Cardiac septum (tissue), 1 donor: ENCODE results near the gene NELFCD. TPM values are rescaled to one million over a fixed set of nuclear protein-coding genes. Genes with fewer than 3 reads are reported as not detected.

Experiments
- DNase-seq: peaks from one replicate; pipeline ENCODE4 v3.0.0-alpha.2; 2020; ENCODE audit warnings: low spot score
- intact Hi-C: fragments of 100-400 bp; cut with DNase I; formaldehyde crosslinking; loops from one replicate; pipeline ENCODE4 v1.14.0; 2022
- total RNA-seq: library from RNA; stranded (reverse); fragmentation: NEBNext Ultra II Directional; extraction: Animal tissue kit (Norgen Biotek cat#: 25700); gene quantifications from one replicate; pipeline ENCODE4 v1.2.1, GENCODE V29; 2021
- donor health status: DM: no; HTN: no; CAD: no.

The NELFCD gene
- total RNA-seq, 1 donor from 2014 or later: 34.7 TPM

DNA sequence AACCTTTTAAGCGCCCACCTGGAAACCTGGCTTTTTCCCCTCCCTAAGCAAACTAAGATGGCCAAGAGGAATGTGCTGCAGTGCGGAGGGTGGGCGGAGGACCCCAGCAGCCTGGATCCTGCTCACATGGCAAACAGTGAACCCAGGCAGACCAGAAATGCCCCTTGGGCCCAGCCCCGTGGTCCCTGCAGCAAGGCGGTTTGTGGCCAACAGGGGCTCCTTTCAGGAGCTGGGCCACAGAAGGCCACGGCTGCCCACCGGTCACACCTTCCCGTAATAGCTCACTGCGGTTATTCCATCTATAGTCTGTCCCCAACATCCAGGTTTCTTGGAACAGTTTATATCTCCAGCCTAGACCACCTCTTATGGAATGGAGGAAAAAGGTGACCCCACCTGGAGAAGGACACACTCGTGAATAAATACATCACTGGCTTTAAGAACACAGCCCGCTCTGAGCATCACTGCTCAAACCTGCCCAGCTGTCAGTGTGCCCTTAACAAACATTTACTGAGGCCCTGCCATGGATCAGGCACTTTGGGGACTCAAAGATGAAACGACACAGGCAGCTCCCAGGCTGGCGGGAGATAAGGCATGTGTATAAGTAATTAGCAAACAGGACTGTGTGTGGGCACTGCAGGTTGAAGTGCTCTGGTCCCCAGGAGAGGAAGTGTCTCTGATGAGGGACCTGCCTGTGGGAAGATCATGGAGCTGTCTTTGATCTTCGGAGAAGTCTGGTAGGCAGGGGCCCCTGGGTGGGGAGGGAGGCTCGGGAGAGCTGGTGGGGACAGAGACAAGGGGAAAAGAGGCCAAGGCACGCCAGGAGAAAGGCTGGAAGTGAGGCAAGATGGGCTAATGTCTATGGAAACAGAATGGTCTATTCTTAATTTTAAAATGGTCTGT lies 35.0 kb downstream of the NELFCD start:
- DNase-seq: no peak
- intact Hi-C loops: no loop called here

GRCh38 chr20:59016795-59017492 lies 35.9 kb downstream of the NELFCD start:
- intact Hi-C loops: no loop called here
- no peak for DNase-seq

- intact Hi-C loops: no loop called here
- no peak for DNase-seq
Measured at GRCh38 chr20:59017493-59018231, 36.6 kb downstream of the NELFCD start.

GRCh38 chr20:59018817-59019216 lies 37.8 kb downstream of the NELFCD start:
- DNase-seq: no peak
- intact Hi-C loops: no loop called here

- intact Hi-C loops: no loop called here
- no peak for DNase-seq
Measured at GRCh38 chr20:59019217-59019616, 38.2 kb downstream of the NELFCD start, which contains the start of gene TUBB1. Gene TUBB1 (plus strand): TSS chr20:59019429. CDS start chr20:59019523, 94 bp downstream.

DNA sequence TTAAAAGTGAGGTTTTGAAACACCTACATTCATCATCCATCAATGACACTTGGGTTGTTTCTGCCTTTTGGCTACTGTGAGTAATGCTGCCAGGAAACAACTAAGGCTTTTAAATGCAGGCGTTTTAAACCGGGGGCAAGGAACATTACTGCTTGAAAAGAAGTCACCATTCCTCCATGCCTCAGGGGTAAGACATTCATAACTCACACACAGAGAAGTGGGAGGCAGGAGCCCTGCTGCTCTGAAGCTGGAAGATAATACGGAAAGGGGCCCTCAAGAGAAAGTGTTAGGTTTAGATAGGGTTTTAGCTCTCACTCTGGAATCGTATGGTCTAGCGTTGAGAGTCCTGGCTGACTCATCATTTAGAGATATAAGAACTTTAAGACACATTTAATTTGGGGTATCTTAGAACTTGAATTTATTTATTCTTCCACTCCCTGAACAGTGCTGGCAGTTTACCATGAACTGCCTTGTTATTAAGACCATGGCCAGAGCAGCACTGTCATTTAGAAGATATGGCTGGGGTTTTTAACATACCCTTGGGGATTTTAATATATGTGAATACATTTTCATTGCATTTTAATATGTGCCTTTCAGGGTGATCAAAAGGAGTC lies 40.0 kb downstream of the NELFCD start:
- DNase-seq: no peak
- intact Hi-C loops: no loop called here

- intact Hi-C loops: no loop called here
Measured at GRCh38 chr20:59022754-59023153, 41.7 kb downstream of the NELFCD start.

GRCh38 chr20:59023616-59024015 lies 42.6 kb downstream of the NELFCD start:
- no peak for DNase-seq
- intact Hi-C loops: no loop called here

More at GRCh38 chr20:59022754-59023153, 41.7 kb downstream of the NELFCD start:
- DNase-seq: no peak

- intact Hi-C loops: no loop called here
- no peak for DNase-seq
Measured at GRCh38 chr20:59024111-59024530, 43.1 kb downstream of the NELFCD start.

GRCh38 chr20:59025086-59025485 lies 44.0 kb downstream of the NELFCD start:
- no peak for DNase-seq
- intact Hi-C loops: no loop called here

- intact Hi-C loops: no loop called here
Measured at GRCh38 chr20:59025511-59025910, 44.5 kb downstream of the NELFCD start.

GRCh38 chr20:59026904-59027740 lies 46.1 kb downstream of the NELFCD start:
- DNase-seq: no peak

More at GRCh38 chr20:59025511-59025910, 44.5 kb downstream of the NELFCD start:
- DNase-seq: no peak

GRCh38 chr20:59027741-59028320 lies 46.8 kb downstream of the NELFCD start:
- no peak for DNase-seq
- intact Hi-C loops: no loop called here

More at GRCh38 chr20:59026904-59027740, 46.1 kb downstream of the NELFCD start:
- intact Hi-C loops: no loop called here

GRCh38 chr20:59028812-59029211 lies 47.8 kb downstream of the NELFCD start:
- intact Hi-C loops: no loop called here
- DNase-seq: no peak

DNA sequence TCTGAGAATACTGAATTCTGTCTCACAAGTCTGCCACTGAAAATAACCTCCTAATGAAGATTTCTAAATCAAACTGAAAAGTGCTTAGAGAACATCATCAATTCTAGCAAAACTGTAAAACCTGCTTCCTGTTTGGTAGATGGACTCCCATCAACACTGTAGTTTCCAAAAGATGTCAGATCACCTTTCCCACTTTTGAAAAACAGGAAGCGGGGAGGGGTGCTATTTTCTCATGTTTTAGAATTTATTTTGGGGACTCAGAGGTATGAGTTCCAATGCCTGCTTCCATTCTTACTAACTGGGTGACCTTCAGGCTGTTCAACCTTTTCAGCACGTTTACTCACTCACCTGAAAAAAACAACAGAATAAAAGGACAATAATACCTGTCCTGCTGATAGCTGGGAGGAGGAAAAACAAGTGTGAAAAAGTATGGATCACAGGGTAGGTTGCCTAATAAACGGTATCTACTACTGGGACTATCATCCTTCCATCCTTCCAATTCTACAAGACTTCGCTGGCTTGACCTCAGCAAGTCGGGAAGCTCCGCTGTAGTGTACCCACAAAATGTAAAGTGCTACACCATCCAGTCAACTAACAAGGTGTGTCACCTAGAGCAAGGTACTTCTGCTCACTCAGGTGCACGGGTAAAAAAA lies 50.0 kb downstream of the NELFCD start:
- intact Hi-C loops: loop anchor here (5.0 kb wide), 1 partner anchor 49 kb away; the partner anchor contains the start of gene NELFCD

DNA sequence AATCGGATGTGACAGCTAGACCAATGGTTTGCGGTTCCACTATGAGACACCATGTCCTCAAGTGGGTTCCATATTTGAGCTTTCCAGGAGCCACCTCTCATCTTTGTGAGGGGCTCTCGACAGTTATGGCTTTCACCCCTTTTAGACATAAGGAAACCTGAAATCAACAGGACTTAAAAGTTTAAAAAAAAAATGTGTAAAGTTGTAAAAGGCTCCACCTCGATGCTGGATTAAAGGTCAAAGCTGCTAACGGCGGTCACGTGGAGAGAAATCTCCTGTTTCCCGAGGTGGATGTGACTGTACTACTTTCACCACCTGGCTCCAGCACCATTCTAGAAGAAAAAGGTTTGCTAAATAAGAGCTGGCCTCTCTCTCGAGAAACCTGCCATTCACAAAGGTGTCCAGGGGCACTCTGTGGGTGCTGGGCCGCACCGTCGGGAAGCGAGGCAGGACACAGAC lies 50.5 kb downstream of the NELFCD start:
- intact Hi-C loops: loop anchor here (1.0 to 5.0 kb wide), 2 partner anchors 11 to 49 kb away; partner anchors contain the start of genes NELFCD and PRELID3B
- no peak for DNase-seq

More for the DNA sequence above, 50.0 kb downstream of the NELFCD start:
- no peak for DNase-seq

DNA sequence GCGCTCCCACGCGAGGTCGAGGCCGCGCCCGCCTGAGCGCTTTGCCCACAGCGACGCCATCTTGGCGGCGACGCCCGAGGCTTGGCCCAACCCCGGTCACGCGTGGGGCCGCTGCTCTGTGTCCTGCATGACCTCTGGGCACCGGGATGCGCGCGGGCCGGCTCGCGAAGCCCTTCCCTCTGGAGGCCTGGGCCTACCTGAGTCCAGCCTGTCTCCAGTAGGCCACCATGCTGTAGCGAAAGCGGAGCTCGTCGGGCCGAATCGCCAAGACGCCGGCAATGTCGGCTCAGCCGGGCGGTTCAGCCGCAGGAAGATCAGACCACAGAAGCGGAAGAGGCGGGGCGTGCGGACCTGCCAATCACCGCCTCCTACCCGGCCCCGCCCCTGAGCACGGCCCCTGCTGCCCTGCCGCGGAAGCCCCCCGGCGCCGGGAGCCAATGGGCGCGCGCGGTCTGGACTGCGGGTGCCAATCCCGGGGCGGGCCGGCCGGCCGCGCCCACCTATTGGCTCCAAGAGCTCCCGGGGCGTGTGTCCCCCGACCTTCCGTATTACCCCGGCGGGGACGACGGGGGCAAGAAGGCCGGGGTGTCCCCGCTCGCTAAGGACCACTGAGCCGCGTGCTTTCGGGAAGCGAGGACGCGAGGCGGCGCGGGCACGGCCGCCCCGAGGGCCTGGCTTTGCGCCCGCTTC lies 51.1 kb downstream of the NELFCD start, which contains the start of gene ATP5F1E:
TSS of gene ATP5F1E (minus strand) at position 313 of the 690 bp plus-strand sequence. CDS start at position 229, 84 bp downstream.
- DNase-seq: peak; percentile 97
- intact Hi-C loops: loop anchor here (1.0 to 5.0 kb wide), 2 partner anchors 10 to 50 kb away; partner anchors contain the start of genes NELFCD and PRELID3B
